ENCODE measurements around the gene TTI1. TPM values are rescaled to one million over a fixed set of nuclear protein-coding genes. Genes with fewer than 3 reads are reported as not detected.

The TTI1 gene
- total RNA-seq, 4 donors from 2014 or later, result 5.1 to 14.7 (median 10.5) TPM

DNA sequence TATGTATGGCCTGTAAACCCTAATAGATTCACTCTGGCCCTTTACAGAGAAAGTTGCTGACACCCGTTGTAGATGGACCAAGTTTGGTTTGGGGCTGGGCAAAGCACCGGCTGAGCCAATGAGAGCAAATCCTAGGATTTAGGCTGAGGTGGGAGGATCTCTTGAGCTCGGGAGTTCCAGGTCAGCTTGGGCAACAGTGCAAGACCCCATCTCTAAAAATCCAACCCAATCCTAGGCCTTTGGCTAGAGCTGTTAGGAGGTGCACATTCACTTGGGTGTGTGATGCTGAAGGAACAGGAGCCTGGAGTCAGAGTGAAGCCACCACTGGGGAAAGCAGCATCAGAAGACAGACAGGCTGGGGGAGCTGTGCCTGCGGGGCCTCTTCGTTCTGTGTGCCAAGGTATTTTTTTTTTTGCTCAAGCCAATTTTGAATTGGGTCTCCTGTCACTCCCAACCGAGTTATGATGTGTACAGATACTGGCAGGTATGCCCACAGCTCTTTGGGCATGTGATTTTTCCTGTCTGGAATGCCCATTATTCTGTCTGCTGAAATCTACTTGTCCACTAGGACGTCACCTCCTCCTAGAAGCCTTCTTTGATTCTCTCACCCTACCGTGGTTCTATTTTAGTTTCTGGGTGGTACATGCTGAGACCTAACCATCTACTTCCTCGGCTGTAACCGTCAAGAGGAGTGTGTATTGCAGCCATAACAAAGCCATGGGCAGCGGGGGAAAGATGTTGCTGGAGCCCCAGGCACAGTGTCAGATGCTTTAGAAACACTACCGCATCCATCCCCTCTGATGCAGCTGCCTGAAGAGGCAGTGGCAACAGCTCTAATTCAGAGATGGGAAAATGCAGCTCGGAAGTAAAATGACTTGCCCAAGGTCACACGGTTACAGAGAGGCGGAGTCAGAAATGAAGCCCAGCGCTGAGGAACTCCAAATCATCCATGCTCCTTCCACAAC is 54.0 kb downstream of the TTI1 start:
- Histone ChIP-seq H3K27me3 (no peaks in the 10 kb centered on the region), H3K4me1 (peaks cover 0 to 4% (median 0%) of the 10 kb centered on the region in 3 donors), H3K27ac (no peak overlapping the region), H3K36me3 (peaks cover 0 to 29% (median 6%) of the 10 kb centered on the region in 3 donors), H3K9me3 (no peaks in the 10 kb centered on the region), H3K4me3 (no peak overlapping the region)
- 76 to 84% methylated on average over 14 to 15 of the region's 16 CpGs for WGBS, 2 donors
- TF ChIP-seq POLR2A (IDR thresholded peaks at IDR 0.05), result no peak
- TF ChIP-seq, protein P1, sequence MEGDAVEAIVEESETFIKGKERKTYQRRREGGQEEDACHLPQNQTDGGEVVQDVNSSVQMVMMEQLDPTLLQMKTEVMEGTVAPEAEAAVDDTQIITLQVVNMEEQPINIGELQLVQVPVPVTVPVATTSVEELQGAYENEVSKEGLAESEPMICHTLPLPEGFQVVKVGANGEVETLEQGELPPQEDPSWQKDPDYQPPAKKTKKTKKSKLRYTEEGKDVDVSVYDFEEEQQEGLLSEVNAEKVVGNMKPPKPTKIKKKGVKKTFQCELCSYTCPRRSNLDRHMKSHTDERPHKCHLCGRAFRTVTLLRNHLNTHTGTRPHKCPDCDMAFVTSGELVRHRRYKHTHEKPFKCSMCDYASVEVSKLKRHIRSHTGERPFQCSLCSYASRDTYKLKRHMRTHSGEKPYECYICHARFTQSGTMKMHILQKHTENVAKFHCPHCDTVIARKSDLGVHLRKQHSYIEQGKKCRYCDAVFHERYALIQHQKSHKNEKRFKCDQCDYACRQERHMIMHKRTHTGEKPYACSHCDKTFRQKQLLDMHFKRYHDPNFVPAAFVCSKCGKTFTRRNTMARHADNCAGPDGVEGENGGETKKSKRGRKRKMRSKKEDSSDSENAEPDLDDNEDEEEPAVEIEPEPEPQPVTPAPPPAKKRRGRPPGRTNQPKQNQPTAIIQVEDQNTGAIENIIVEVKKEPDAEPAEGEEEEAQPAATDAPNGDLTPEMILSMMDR (IDR thresholded peaks at IDR 0.05), result no peak
- DNase-seq, result no peak
- intact Hi-C loops (cut with DNase I), result no loop called here

DNA sequence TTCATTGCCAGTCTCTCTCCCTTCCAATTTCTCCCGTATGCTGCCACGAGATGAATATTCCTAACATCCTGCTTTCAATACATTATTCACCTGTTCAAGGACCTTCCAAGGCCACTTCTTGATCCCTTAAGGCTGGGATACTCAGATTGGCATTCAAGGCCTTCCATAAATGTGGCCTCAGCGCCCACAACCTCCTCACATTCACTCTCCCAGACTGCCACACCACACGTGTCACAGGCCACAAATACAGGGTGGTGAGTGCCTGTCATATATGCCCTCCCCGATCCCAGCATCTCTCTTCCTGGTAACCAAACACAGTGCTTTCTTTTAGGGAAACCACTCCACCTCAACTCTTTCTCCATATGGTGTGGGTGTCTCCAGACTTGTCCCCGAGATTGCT is 55.5 kb downstream of the TTI1 start:
- H3K4me1 ChIP-seq, result no peaks in the 10 kb centered on the region
- no peak for DNase-seq
- no peak overlapping the region for H3K27ac ChIP-seq
- peaks cover 0 to 21% (median 6%) of the 10 kb centered on the region in 3 donors for H3K36me3 ChIP-seq
- H3K27me3 ChIP-seq, result no peaks in the 10 kb centered on the region
- intact Hi-C loops (cut with DNase I), result no loop called here
- no peak for TF ChIP-seq POLR2A (IDR thresholded peaks at IDR 0.05)
- TF ChIP-seq, protein P1 (IDR thresholded peaks at IDR 0.05), result no peak
- 66 to 68% methylated on average over 5 to 6 of the region's 6 CpGs for WGBS, 2 donors
- H3K9me3 ChIP-seq, result no peaks in the 10 kb centered on the region
- no peak overlapping the region for H3K4me3 ChIP-seq

DNA sequence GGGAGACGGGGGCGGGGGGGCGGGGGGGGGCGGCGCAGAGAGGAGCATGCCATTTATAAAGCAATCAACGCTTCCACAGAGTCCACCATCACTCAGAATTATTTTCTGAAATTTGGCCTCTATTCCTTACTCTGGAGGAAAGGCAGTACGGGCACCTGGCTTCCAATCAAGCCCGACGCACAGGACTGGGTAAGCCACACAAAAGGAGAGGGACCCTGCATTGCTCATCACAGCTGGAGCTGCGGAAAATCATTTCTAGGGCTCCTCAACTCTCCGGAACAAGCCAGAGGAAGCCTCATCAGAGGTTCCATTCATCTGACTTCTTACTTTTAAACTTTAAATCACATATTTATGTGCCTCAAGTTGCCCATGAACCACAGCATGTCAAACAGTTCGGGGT is 55.9 kb downstream of the TTI1 start:
- WGBS, 2 donors, result 59 to 61% methylated on average over 6 of the region's 12 CpGs
- H3K4me3 ChIP-seq, result no peak overlapping the region
- H3K9me3 ChIP-seq, result no peaks in the 10 kb centered on the region
- H3K36me3 ChIP-seq, result peaks cover 0 to 17% (median 6%) of the 10 kb centered on the region in 3 donors
- TF ChIP-seq, protein P1 (IDR thresholded peaks at IDR 0.05), result no peak
- no peak for TF ChIP-seq POLR2A (IDR thresholded peaks at IDR 0.05)
- H3K4me1 ChIP-seq, result no peaks in the 10 kb centered on the region
- no peaks in the 10 kb centered on the region for H3K27me3 ChIP-seq
- H3K27ac ChIP-seq, result no peak overlapping the region
- intact Hi-C loops (cut with DNase I), result no loop called here
- no peak for DNase-seq

DNA sequence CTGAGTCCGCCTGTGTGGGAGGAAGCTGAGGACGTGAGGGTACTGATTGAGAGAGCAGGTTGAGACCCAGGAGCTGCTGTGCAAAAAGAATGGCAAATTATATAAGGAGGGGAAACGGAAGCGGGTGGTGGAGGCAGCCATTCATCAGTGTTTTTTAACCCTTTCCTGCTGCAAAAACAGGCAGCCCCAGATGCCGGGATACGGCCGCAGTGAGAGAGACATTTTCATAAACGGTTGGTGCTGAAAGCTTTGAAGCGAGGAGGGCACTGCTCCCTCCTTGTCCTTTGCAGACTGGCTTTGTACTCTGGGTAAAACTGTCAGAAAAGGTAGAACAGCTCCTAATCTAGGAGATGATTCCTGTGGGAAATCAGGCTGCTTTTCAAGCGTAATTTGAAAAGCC is 56.4 kb downstream of the TTI1 start:
- intact Hi-C loops (cut with DNase I), result no loop called here
- 54 to 58% methylated on average over 8 to 9 of the region's 10 CpGs for WGBS, 2 donors
- Histone ChIP-seq H3K9me3 (no peaks in the 10 kb centered on the region), H3K36me3 (peaks cover 0 to 12% (median 5%) of the 10 kb centered on the region in 3 donors), H3K27me3 (no peaks in the 10 kb centered on the region), H3K4me1 (no peaks in the 10 kb centered on the region), H3K4me3 (no peak overlapping the region), H3K27ac (no peak overlapping the region)
- DNase-seq, result no peak
- no peak for TF ChIP-seq POLR2A (IDR thresholded peaks at IDR 0.05)
- TF ChIP-seq, protein P1 (IDR thresholded peaks at IDR 0.05), result no peak
